Measurements from ENCODE around the gene CTAGE1.

CTAGE1 gene

GRCh38 chr18:22420652-22421051 is 2.9 kb upstream of the CTAGE1 start:
- no peak for DNase-seq (ENCODE audit: low spot score)
- TF ChIP-seq CTCF (IDR thresholded peaks at IDR 0.05; ENCODE audit: borderline replicate concordance, control extremely low read depth, extremely low read depth, insufficient read depth, missing control alignments), result no peak

GRCh38 chr18:22412176-22412911 is 5.4 kb downstream of the CTAGE1 start:
- in situ Hi-C loops (cut with MboI; ENCODE audit: low sequenced_read_pairs, unreplicated experiment), result no loop called here
- DNase-seq (ENCODE audit: low spot score), result no peak
- TF ChIP-seq CTCF (IDR thresholded peaks at IDR 0.05; ENCODE audit: borderline replicate concordance, control extremely low read depth, extremely low read depth, insufficient read depth, missing control alignments), result no peak

More at GRCh38 chr18:22420652-22421051, 2.9 kb upstream of the CTAGE1 start:
- in situ Hi-C loops (cut with MboI; ENCODE audit: low sequenced_read_pairs, unreplicated experiment), result no loop called here

- TF ChIP-seq CTCF (IDR thresholded peaks at IDR 0.05; ENCODE audit: borderline replicate concordance, control extremely low read depth, extremely low read depth, insufficient read depth, missing control alignments), result no peak
- in situ Hi-C loops (cut with MboI; ENCODE audit: low sequenced_read_pairs, unreplicated experiment), result no loop called here
- DNase-seq (ENCODE audit: low spot score), result no peak
These were observed 6.3 kb downstream of the CTAGE1 start for GRCh38 chr18:22411446-22411845.

- no peak for DNase-seq (ENCODE audit: low spot score)
- no peak for TF ChIP-seq CTCF (IDR thresholded peaks at IDR 0.05; ENCODE audit: borderline replicate concordance, control extremely low read depth, extremely low read depth, insufficient read depth, missing control alignments)
- in situ Hi-C loops (cut with MboI; ENCODE audit: low sequenced_read_pairs, unreplicated experiment), result no loop called here
These were observed 7.6 kb downstream of the CTAGE1 start for GRCh38 chr18:22410126-22410525.

- in situ Hi-C loops (cut with MboI; ENCODE audit: low sequenced_read_pairs, unreplicated experiment), result no loop called here
- no peak for DNase-seq (ENCODE audit: low spot score)
- TF ChIP-seq CTCF (IDR thresholded peaks at IDR 0.05; ENCODE audit: borderline replicate concordance, control extremely low read depth, extremely low read depth, insufficient read depth, missing control alignments), result no peak
These were observed 8.3 kb downstream of the CTAGE1 start for GRCh38 chr18:22409445-22409844.

GRCh38 chr18:22408059-22408458 is 9.7 kb downstream of the CTAGE1 start:
- no peak for DNase-seq (ENCODE audit: low spot score)
- in situ Hi-C loops (cut with MboI; ENCODE audit: low sequenced_read_pairs, unreplicated experiment), result no loop called here
- no peak for TF ChIP-seq CTCF (IDR thresholded peaks at IDR 0.05; ENCODE audit: borderline replicate concordance, control extremely low read depth, extremely low read depth, insufficient read depth, missing control alignments)
